GM21528 (cell line): Measurements from ENCODE around the gene THPO.
"Not testable (repeated sequence)": the region's sequence is repeated elsewhere in the genome, so short reads cannot be mapped to it uniquely, and the experiment has no call there.

Experiments
- ATAC-seq: cut with Tn5 transposase; IDR thresholded peaks from one replicate; pipeline ENCODE4 v1.9.1; 2021; ENCODE audit warnings: mild to moderate bottlenecking, moderate library complexity; ENCODE audit not compliant: unreplicated experiment, low FRiP score

Gene THPO

DNA sequence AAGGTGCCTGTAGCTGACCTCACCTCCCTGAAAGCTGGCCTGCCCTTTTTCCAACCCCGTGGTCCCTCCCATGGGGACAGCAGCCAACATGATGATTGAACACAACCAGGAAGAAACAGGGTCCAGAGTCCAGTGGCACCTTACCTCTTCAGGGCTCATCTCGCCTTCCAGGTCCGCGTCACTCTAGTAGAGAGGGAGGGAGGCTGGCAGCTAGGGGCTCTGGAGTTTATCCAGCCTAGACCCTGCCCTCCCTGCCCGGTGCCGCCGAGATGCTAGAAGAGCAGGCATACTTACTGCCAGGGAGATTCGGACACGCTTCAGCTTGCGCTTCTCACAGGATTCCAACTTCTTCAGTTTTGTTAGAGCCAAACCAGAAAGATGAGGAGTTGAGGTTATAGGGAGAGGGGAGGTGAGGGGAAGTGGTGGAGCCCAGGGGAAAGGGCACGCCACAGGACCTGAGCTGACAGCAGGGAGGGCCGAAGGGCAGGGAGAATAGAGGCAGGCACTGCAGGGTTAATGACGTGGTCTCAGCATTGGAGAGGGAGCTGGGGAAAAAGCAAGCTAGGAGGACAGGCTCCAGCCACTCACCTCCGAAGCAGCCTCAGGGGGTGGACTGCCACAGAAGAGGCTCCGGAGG lies 25.7 kb downstream of the THPO start:
- no peak for ATAC-seq

DNA sequence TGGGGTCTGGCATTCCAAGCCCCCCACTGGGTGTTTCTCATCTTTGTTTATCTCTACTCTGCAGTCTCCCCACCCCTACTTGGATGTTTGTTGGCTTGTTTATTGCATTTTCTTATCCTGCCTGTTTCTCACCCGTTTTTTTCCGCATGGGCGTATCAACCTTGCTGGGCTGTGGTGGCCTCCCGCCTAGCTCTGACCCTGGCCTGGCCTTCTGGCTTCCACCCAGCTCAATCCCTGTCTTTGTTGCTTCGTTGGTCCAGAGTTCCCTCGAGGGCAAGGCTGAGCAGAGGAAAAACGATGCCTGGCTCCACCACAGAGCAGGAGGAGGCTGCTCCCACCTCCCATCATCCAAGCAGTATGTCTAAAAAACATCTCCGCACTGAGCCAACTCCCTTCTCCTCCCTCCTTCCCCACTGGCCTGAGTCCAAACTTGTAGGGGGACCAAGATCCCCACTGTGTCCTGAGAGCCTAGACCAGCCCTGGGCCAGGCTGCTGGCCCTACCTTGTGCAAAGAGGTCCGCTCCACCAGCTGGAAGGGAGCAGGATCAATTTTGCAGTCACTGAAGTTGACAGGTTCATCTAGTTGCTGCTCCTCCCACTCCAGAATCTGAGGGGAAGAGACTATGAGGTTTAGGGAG lies 26.4 kb downstream of the THPO start:
- ATAC-seq, result no peak

DNA sequence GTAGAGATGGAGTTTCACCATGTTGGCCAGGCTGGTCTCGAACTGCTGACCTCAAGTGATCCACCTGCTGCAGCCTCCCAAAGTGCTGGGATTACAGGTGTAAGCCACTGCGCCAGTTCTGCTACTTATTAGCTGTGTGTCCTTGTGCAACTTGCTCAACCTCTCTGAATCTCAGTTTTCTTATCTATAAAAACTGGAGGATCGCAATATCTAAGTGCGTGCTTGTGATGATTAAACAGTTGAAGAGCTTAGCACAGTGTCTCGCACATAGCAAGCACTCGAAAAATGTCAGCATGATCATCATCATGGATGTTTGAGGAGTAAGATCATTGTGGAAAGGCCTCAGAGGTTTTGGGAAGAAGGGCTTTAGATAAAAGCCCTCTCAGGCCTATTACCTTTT lies 27.4 kb downstream of the THPO start:
- ATAC-seq, result no peak

DNA sequence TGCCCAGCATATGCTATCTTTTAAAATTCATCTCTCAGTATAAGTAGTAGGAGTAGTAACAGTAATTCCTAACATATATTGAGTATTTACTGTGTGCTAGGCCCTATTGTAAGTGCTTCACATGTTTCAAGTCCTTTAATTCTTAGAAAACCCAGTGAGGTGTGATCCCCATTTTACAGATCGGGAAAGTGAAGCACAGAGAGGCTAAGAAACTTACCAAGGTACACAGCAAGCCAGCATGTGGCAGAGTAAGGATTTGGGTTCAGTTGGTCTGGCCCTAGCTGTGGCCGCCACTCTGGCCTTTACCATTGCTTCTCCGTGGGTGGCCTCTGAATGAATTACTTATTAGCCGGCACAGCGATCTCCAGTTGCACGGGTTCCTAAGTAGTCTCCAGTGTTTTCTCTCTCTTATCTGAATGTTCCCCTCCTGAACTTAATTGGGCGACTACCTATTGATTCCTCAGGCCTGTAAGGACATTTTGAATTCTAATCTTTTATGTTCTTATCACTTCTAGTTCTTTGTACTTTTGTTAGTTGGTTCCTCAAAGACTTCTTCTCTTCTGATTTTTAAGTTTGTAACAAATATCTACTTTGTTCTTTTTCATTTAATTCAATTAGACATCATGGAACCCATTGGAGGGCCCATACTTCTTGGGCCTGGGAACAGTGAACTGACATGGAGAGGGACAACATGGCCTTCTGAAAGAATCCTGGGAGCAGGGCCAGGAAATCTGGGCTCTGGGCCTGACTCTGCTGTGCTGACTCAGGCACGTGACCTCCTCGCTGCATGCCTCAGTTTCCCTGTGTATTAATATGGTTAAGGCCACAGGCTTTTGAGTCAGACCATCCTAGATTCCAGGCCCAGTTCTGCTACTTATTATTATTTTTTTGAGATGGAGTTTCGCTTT lies 28.2 kb downstream of the THPO start:
- ATAC-seq, result no peak

DNA sequence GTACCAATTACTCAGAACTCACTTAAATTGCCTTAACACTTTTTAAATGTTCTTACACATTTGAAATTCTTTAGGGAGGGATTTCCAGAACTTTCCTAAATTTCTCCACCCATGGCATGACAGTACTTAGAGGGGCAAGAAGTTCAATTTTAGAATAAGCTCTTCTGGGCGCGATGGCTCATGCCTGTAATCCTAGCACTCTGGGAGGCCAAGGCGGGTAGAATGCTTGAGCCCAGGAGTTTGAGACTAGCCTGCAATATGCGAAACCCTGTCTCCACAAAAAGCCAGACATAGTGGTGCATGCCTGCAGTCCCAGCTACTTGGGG lies 30.0 kb downstream of the THPO start:
- no peak for ATAC-seq

DNA sequence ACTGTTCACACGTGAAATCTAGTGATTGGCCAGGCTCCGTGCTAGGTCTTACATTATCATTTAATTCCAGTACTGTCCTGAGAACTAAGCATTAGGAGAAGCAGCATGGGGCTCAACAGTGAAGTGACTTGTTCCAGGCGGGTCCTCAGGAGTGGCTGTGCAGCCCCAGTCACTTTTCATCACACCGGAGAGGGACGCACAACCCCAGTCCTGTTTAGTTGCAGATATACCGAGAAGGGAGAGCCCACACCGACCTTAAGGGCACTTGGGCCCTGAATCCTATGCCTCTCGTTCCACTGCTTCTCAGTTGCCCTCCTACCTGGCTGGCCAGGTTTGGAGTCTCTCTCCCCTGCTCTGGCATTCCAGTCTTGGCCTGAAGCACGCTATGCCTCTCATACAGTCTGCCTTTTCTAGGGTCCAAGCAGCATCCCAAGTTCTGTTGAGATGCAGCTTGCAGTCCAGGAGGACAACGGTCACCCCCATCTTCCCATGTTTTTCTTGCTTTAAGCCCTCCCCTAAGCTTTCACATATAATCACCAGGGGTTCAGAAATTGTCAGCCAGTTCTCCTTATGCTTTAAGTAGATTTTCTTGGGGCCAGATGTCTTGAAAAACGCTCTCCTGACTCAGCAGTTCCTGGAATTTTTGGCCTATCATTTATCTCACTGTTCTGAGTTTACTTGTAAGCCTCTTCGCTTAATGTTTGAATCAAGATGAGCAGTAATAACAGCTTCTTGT lies 30.5 kb downstream of the THPO start:
- no peak for ATAC-seq

DNA sequence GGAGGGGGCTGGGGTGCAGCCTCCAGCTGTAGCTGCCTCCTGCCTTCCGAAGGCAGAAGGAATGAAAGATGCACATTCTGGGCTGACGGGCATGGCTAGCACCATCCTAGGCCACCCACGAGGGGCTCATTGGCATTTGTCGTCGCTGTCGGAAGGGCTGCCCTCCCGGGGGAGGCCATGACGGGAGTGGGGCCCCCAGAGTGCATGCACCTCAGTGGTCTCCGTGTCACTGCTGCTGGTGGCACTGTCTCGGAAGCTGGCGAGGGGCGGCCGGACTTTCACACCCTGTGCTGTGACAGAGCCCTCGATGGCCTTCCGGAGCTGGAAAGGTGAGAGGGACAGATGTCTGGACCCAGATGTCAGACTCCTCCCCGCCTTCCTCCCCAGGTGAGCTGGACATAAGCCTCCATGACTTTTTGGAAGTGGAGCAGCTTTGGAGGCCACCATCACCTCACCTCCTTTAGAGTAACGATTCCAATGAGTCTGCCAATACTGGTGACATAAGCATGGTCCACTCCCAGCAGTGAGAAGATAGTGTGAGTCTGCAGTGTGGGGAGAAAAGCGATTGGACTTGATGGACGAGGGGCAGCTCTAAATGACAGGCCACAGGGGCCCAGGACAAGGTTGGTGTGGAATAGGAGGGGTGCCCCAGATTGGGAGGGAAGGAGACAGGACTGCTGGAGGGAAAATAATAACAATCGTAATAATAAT lies 31.4 kb downstream of the THPO start:
- ATAC-seq, result no peak

DNA sequence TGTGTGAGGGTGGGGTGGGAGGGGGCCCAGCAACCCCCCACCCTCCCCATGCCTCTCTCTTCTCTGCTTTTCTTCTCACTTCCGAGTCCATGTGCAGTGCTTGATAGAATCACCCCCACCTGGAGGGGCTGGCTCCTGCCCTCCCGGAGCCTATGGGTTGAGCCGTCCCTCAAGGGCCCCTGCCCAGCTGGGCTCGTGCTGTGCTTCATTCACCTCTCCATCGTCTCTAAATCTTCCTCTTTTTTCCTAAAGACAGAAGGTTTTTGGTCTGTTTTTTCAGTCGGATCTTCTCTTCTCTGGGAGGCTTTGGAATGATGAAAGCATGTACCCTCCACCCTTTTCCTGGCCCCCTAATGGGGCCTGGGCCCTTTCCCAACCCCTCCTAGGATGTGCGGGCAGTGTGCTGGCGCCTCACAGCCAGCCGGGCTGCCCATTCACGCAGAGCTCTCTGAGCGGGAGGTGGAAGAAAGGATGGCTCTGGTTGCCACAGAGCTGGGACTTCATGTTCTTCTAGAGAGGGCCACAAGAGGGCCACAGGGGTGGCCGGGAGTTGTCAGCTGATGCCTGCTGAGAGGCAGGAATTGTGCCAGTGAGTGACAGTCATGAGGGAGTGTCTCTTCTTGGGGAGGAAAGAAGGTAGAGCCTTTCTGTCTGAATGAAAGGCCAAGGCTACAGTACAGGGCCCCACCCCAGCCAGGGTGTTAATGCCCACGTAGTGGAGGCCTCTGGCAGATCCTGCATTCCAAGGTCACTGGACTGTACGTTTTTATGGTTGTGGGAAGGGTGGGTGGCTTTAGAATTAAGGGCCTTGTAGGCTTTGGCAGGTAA lies 32.5 kb downstream of the THPO start:
- ATAC-seq, result no peak

DNA sequence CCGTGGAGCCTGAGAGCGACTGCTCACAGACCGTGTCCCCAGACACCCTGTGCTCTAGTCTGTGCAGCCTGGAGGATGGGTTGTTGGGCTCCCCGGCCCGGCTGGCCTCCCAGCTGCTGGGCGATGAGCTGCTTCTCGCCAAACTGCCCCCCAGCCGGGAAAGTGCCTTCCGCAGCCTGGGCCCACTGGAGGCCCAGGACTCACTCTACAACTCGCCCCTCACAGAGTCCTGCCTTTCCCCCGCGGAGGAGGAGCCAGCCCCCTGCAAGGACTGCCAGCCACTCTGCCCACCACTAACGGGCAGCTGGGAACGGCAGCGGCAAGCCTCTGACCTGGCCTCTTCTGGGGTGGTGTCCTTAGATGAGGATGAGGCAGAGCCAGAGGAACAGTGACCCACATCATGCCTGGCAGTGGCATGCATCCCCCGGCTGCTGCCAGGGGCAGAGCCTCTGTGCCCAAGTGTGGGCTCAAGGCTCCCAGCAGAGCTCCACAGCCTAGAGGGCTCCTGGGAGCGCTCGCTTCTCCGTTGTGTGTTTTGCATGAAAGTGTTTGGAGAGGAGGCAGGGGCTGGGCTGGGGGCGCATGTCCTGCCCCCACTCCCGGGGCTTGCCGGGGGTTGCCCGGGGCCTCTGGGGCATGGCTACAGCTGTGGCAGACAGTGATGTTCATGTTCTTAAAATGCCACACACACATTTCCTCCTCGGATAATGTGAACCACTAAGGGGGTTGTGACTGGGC lies 33.3 kb downstream of the THPO start:
- ATAC-seq, result no peak

DNA sequence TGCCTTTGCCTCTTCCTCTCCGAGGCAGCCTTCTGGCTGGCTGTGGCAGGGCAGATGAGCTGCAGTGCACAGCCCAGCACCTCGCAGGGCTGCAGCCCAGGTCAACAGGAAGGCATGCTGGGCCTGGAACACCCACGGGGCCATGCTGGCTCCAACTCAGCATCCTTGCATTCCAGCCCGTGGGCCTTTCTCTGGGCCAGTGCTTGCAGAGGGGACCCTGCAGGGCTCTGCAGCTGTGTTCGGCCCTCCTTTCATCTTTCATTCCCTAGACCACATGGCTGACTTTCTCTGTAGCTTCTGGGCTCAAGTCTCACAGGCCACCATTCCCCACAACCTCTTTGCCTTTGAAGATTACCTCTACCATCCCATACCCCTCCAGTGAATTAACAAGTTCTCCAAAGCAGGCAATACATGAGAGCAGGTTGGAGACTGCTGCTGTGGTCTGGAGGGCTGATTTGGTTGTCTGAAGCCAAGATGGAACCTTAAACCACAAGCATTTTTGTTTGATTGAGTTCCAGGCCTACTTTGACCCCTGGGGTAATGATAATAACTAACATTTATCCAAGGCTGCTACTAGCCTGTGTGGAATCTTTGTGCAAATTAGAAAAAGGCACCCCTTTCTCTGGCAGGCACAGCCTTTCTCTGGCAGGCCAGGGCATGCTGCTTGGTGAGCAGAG lies 34.7 kb downstream of the THPO start:
- ATAC-seq, result no peak

DNA sequence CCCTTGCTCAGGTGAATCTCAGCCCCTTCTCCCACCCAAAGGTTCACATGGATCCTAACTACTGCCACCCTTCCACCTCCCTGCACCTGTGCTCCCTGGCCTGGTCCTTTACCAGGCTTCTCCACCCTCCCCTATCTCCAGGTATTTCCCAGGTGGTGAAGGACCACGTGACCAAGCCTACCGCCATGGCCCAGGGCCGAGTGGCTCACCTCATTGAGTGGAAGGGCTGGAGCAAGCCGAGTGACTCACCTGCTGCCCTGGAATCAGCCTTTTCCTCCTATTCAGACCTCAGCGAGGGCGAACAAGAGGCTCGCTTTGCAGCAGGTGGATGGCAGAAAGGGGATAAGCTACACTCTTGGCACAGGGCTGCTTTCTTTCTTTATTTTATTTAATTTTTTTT lies 36.1 kb downstream of the THPO start:
- no peak for ATAC-seq

DNA sequence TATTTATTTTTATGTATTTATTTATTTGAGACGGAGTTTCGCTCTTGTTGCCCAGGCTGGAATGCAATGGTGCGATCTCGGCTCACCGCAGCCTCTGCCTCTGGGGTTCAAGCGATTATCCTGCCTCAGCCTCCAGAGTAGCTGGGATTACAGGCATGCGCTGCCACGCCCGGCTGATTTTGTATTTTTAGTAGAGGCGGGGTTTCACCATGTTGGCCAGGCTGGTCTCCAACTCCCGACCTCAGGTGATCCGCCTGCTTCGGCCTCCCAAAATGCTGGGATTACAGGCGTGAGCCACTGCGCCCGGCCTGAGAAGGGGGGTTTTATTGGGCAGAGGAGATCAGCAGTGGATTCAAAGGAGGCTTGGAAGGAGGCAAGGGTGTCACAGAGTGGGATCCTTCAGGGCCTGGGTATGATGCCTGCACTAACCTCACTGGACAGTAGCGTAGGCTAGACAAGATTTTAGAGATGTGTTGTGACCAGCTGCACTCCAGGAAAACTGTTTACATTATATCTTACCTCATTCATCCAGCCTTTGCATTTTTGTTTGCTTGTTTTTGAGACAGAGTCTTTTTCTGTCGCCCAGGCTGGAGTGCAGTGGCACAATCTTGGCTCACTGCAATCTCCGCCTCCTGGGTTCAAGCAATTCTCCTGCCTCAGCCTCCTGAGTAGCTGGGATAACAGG lies 38.4 kb downstream of the THPO start:
- not testable (repeated sequence) for ATAC-seq

DNA sequence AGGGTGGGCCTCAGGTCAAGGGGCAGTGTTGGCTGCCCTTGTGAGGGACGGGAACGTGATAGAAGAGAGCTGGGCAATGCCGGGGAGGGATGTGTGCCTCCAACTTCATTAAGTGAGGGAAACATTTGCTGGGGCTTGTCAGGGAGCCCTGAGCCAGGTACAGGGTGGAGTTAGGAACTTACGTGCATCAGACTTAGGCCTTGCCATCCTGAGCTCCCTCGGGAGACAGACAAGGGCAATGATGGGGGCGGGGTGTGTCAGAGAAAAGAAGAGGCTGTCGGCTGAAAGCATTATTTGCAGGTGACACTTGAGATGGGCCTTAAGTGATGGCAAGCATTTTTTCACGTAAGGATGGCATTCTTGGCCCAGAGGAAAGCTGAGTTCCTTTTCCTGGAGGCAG lies 39.0 kb downstream of the THPO start:
- no peak for ATAC-seq

DNA sequence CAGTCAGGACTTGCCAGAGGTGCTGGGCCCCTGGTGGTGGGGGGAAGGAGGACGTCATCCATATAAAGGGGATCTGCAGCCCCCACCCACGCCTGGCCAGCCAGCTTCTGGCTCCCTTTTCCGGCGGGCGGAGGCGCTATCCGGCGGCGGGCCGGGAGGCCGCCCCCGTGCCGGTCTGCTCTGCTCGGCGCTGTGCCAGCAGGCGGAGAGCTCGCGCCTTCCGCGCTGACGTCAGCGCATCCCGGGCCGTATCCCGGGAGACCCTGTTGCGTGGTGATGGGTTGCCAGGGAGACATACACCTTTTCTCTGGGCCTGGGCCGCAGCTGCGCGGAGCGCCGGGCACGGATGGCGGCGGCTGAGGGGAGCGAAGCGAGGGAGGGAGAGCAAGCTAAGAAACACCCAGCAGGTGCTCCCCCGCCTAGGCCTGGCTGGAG lies 39.5 kb downstream of the THPO start:
- no peak for ATAC-seq

DNA sequence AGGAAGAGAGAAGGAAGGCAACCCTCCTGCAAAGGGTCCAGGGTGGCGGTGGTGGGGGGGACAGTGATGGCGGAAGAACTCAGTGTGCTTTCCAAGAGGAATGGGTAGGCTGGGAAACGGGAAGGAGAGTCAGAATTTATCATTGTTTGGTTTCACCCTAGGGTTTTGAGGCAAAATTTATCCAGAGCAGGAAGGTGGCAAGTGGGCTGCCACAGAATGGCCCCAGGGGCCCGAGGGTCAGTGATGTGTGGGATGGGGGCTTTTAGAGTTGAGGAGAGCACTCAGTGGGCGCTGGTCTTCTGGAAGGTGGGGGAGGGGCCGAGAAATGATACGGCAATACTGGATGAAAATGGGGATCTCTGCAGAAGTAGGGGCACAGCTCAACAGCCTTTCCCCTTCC lies 40.0 kb downstream of the THPO start:
- ATAC-seq, result no peak

DNA sequence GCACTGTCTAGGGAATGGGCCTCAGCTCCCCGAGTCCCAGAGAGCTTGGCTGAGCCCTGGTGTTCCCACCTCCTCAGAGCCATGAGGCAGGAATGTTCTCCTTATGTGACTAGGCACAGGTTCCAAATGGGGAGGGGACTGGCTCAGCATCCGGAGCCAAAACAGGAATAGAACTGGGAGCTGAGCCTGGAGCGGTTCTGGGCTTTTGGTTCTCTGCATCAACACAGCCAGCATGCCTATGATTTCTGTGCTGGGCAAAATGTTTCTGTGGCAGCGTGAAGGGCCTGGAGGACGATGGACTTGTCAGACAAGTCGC lies 40.6 kb downstream of the THPO start, which contains the start of gene FAM131A:
FAM131A (plus strand) TSS at position 202 of the 316 bp plus-strand sequence; CDS start at position 233, 31 bp downstream.
- ATAC-seq, result no peak

DNA sequence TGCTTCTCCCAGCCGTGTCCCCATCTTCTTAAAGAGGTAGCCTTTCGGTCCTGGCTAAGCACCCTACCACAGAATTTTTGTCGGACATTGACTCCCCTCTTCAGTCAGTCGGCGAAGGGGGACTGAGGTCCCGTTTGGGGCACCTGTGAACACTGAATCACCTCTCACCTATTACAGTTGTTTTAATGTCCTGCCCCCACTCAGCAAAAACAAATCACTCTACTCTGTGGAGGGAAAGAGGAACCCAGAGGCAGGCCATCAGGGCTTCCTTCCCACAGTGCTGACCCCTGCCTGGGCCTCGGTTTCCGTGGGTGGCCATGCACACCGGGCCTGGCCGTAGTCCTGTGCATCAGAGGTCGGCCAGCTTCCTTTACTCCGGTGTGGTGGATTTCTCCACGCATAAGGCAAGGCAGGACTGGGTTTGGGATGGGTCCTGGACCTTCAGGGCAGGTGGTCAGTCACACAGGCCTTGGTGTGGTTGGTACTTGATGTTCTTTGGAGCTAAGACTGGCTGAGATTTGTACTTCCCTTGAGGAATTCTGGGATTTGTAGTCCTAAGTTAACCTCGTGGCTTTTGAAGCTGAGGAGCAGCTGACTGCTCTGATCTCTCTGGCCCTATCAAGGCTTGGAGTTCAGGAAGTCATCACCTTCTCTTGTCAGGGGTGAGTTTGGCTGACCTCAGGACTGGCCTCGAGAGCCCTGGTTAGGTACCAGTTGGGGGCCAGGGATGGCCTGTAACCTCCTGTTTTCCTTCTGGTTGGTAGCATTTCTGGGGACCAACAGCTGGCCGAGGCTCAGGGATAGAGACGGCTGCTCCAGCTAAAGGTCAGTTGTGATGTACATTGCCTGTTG lies 41.2 kb downstream of the THPO start:
- ATAC-seq, result no peak
